LNCaP clone FGC (cell line): ENCODE results near the gene DDI2.

Source experiments
- DNase-seq: peaks from one replicate; pipeline ENCODE4 v3.0.0-alpha.2; 2011; ENCODE audit warnings: low read depth
- H3K4me3 ChIP-seq: 2 replicates; pipeline ENCODE4 v1.5.1; 2011; ENCODE audit warnings: mild to moderate bottlenecking, low read depth, low read length, control low read depth
- TF ChIP-seq, protein P1 (sequence below): IDR thresholded peaks from 2 replicates; pipeline ENCODE4 v1.5.1; 2012; ENCODE audit warnings: mild to moderate bottlenecking; ENCODE audit not compliant: control insufficient read depth, insufficient read depth; ENCODE audit errors: extremely low read depth

Gene DDI2

DNA sequence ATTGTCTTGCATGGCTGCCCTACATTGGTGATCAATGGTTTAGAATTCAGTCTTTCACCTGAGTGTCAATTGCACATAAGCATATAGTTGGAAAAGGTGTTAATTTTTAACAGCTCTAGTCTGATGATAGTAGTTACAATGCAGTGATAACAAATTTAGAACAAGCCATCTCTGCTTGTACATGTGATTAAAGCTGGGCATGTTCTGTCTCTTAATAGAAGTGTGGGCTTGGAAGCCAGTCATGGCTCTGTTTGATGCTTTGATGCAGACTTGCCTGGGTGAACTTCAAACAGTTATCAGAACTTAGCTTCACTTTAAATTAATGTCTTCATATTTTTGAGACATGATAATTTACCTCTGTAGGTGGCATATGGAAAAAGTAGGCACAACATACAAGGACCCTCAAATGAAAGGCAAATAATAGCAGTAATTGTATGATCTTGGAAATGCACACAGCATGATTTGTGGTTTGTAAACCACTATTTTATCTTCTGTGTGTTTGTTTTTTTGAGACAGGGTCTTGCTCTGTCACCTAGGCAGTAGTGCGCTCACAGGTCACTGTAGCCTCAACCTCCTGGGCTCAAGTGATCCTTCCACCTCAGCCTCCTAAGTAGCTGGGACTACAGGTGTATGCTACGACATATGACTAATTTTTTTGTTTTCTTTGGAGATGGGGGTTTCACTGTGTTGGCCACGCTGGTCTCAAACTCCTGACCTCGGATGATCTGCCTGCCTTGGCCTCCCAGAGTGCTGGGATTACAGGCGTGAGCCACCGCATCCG, 3.8 kb downstream of the DDI2 start:
- no peak for DNase-seq
- TF ChIP-seq, protein P1, sequence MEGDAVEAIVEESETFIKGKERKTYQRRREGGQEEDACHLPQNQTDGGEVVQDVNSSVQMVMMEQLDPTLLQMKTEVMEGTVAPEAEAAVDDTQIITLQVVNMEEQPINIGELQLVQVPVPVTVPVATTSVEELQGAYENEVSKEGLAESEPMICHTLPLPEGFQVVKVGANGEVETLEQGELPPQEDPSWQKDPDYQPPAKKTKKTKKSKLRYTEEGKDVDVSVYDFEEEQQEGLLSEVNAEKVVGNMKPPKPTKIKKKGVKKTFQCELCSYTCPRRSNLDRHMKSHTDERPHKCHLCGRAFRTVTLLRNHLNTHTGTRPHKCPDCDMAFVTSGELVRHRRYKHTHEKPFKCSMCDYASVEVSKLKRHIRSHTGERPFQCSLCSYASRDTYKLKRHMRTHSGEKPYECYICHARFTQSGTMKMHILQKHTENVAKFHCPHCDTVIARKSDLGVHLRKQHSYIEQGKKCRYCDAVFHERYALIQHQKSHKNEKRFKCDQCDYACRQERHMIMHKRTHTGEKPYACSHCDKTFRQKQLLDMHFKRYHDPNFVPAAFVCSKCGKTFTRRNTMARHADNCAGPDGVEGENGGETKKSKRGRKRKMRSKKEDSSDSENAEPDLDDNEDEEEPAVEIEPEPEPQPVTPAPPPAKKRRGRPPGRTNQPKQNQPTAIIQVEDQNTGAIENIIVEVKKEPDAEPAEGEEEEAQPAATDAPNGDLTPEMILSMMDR: no peak
- H3K4me3 ChIP-seq: no peak overlapping the region

DNA sequence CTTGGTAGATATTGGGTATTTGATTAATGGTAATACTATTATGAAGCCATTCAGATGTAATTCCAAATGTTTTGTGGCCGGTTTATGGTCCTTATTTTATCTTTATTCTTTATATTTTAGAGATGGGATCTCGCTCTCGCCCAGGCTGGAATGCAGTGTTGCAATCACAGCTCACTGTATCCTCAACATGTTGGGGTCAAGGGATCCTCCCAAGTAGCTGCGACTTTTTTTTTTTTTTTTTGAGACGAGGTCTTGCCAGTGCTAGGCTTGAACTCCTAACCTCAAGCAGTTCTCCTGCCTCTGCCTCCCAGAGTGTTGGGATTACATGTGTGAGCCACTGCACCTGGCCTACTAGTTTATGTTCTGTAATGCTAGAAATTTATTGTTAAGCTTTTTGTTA, 4.7 kb downstream of the DDI2 start:
- TF ChIP-seq, protein P1: no peak
- no peak for DNase-seq
- no peak overlapping the region for H3K4me3 ChIP-seq

DNA sequence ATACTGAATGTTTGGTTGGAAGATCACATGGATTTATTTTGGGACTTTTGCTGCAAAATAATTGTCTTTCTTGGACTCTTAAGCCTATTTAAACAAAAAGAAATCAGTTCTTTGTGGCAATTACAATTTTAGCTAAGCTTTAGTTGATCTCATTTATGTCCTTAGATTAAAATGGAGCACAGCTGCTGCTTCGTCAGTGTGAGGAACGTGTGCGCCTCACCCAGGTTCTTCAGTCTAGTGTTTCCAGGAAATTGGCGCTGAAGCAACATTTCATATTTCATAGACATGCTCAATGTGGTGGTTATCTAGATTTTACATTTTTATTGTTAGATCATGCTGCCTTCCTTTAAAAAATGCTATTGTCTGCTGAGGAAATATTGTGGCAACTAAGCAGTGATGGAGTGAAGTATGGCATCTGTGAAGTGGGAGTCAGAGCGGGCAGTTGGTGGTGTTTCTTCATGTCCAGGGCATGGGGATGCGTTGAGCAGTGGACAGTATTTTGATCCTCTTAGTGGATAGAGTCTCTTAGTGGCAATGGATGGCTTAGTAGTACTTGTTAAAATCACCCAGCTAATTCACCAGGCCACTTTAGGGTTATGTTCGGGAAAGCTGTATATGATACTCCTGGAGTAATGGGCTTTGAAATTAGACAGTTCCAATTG, 5.6 kb downstream of the DDI2 start:
- no peak for DNase-seq
- no peak overlapping the region for H3K4me3 ChIP-seq
- TF ChIP-seq, protein P1: no peak

DNA sequence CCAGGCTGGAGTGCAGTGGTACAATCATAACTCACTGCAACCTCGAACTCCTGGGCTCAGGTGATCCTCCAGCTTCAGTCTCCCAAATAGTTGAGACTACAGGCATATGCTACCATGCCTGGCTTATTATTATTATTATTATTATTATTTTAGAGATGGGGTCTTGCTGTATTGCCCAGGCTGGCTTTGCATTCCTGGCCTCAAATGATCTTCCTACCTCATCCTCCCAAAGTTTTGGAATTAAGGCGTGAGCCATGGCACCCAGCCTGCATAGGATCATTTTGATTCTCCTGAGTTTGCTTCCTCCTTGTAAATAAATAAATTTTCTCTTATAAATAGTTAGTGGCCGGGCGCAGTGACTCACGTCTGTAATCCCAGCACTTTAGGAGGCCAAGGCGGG, 6.2 kb downstream of the DDI2 start:
- H3K4me3 ChIP-seq: no peak overlapping the region
- no peak for DNase-seq
- TF ChIP-seq, protein P1: no peak

DNA sequence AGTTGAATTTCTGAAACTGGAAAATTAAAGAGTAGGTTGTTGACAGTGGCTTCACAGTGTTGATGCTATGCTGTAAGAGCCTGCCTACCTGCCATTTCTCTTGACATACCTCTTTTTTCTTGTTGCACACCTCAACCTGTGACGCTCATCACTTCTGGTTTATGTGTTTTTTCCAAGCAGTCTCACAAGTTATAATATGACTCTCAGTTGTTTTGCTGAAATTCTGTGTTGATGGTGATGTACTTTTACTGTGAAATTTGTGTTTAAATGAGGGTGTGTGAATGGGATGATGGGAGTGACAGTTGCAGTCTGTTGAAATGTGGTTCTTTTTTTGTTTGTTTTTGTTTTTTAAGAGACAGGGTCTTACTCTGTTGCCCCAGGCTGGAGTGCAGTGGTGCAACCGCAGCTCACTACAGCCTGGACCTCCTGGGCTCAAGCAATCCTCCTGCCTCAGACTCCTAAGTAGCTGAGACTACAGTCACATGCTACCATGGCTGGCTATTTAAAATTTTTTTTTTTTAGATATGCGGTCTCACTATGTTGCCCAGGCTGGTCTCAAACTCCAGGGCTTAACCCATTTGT, 7.0 kb downstream of the DDI2 start:
- TF ChIP-seq, protein P1: no peak
- no peak overlapping the region for H3K4me3 ChIP-seq
- DNase-seq: no peak

DNA sequence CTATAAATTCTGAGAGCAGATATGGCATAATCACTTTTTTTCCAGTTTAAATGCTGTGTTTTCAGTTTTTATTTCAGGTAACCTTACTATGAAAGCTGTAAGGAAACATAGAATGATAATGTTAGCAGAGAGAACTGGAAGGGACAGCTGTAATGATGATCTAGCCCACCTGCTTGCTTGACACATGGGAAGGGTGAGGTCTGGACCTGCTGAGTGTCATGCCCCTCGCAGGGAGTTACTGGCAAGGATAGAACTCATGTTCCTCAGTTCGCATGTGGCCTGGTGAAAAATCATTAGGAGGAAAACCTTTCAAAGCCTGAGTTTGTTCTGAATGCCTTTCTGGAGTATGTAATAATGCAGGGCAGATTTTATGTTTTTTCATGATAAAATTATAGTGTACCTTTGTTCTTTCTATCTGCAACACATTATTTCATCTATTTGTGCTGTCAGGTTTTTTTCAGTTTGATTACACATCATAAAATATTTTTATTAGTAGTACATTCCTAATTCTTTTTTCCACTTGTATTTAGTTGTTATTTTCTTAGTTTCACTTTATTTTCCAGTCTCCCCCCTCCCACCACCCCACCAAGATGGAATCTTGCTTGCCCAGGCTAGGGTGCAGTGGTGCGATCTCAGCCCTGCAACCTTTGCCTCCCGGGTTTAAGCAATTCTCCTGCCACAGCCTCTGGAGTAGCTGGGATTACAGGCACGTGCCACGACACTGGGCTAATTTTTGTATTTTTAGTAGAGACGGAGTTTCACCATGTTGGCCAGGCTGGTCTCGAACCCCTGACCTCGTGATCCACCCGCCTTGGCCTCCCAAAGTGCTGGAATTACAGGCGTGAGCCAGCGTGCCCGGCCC, 8.0 kb downstream of the DDI2 start:
- DNase-seq: no peak
- peak overlapping the region; percentile 15; the same call in 1 of the 2 replicates for H3K4me3 ChIP-seq
- TF ChIP-seq, protein P1: no peak
